ENCODE results near the gene PLEKHS1. TPM values are rescaled to one million over a fixed set of nuclear protein-coding genes. Genes with fewer than 3 reads are reported as not detected.

The PLEKHS1 gene
- total RNA-seq, 1 donor: under 0.01 TPM

DNA sequence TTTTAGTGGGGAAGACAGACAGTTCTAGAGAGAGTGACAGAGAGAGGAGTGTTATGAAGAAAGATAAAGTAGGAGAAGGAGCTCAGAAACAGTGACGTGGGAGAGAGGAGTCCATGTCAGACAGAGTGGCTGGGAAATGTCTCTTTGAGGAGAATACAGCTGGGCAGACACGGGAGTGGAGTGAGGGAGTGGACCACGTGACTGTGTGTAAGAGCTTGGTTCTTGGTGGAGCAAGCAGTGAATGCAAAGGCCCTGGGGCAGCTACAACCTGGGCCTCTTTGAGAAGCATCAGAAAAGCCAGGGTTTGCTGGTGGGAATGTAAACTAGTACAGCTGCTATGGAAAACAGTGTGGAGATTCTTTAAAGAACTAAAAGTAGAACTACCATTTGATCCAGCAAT, 11.9 kb upstream of the PLEKHS1 start:
- no peak for DNase-seq (ENCODE audit: low read depth)
- TF ChIP-seq CTCF (IDR thresholded peaks at IDR 0.05; ENCODE audit: insufficient read depth, low read depth, low read length): no peak
- no peak overlapping the region for H3K4me3 ChIP-seq (ENCODE audit: low read depth, low read length)

DNA sequence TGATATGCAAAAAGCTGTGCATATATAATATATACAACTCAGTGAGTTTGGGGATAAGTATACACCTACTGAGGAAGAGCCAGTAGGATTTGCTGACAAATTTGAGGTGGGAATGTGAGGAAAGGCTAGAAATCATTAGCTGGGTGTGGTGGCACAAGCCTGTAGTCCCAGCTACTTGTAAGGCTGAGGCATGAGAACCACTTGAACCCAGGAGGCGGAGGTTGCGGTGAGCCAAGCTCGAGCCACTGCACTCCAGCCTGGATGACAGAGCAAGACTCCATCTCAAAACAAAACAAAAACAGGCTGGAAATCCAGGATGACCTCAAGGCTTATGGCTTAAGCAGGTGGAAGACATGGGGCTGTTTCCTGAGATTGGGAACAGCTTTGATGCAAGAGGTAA, 10.6 kb upstream of the PLEKHS1 start:
- TF ChIP-seq CTCF (IDR thresholded peaks at IDR 0.05; ENCODE audit: insufficient read depth, low read depth, low read length): no peak
- DNase-seq (ENCODE audit: low read depth): no peak
- H3K4me3 ChIP-seq (ENCODE audit: low read depth, low read length): no peak overlapping the region

DNA sequence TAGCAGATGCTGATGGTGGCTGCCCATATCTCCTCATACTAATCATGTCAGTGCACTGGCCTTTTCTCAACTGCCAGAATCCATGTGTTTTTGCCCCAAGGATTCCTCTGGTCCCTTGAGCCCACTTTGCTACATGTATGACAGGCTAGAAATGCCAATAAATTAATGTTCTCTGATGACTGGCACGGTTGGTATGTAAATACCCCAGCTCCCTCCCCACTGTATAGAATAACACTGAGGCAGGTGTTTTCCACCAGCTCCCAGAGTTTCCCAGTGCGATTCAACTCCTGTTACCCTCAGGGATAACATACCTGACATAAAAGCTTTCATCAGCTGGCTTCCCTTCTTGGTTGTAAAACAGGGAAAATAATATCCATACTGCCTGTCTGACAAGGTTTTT, 9.0 kb upstream of the PLEKHS1 start:
- no peak overlapping the region for H3K4me3 ChIP-seq (ENCODE audit: low read depth, low read length)
- DNase-seq (ENCODE audit: low read depth): no peak
- TF ChIP-seq CTCF (IDR thresholded peaks at IDR 0.05; ENCODE audit: insufficient read depth, low read depth, low read length): no peak

GRCh38 chr10:113743594-113743993, 7.9 kb upstream of the PLEKHS1 start:
- no peak for DNase-seq (ENCODE audit: low read depth)
- no peak overlapping the region for H3K4me3 ChIP-seq (ENCODE audit: low read depth, low read length)
- TF ChIP-seq CTCF (IDR thresholded peaks at IDR 0.05; ENCODE audit: insufficient read depth, low read depth, low read length): no peak

- H3K4me3 ChIP-seq (ENCODE audit: low read depth, low read length): no peak overlapping the region
- TF ChIP-seq CTCF (IDR thresholded peaks at IDR 0.05; ENCODE audit: insufficient read depth, low read depth, low read length): no peak
- no peak for DNase-seq (ENCODE audit: low read depth)
Observed at GRCh38 chr10:113745374-113745773, 6.1 kb upstream of the PLEKHS1 start.

DNA sequence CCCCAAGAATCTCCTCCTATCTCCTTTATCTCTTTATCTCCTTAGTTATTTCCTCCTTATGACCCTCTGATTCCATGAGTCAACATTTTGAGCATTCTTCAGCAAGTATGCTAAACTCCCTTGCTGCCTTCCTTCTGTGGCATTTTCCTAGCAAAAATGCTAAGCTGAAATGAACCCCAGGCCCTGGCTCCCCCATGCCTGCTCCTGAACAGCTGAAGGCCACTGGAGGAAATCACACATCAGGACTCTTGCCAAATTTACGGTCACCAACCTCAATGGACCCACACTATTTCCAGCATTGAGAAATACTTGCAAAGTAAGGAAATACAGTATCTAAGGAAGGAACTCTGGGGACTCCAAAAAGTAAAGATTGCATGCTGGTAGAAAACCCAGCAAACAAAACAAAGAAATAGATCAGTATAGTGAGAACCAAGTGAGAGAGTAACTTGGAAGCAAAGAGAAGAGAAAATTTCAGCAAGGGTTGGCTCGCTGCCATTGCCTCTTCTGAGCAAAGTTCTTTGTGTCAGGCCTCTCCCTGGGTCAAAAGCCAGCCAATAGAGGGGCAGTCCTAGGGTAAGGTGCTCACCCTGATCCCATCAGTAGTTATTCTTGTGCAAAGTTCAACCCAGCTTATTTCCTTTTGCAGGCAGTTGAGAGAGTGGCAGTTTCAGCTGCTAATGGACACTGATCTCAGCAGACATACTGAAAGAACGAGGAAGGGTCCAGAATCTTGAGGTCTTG, 5.1 kb upstream of the PLEKHS1 start:
- DNase-seq (ENCODE audit: low read depth): peak; percentile 38
- TF ChIP-seq CTCF (IDR thresholded peaks at IDR 0.05; ENCODE audit: insufficient read depth, low read depth, low read length): no peak

GRCh38 chr10:113752553-113752952, 1.1 kb downstream of the PLEKHS1 start:
- H3K4me3 ChIP-seq (ENCODE audit: low read depth, low read length): no peak overlapping the region
- DNase-seq (ENCODE audit: low read depth): no peak
- TF ChIP-seq CTCF (IDR thresholded peaks at IDR 0.05; ENCODE audit: insufficient read depth, low read depth, low read length): no peak

More for the DNA sequence above, 5.1 kb upstream of the PLEKHS1 start:
- no peak overlapping the region for H3K4me3 ChIP-seq (ENCODE audit: low read depth, low read length)

Data from fibroblast of villous mesenchyme (primary cell).